PFSK-1 (cell line): Measurements from ENCODE around the gene PA2G4.

Experiments used
- FOXP2 ChIP-seq: optimal IDR thresholded peaks from 2 replicates; pipeline ENCODE3; 2011; ENCODE audit warnings: borderline replicate concordance, control low read depth, inconsistent platforms; ENCODE audit not compliant: insufficient read depth; ENCODE audit errors: extremely low read length, extremely low read depth
- POLR2AphosphoS5 ChIP-seq: IDR thresholded peaks from 2 replicates; pipeline ENCODE4 v1.6.1; 2012; ENCODE audit warnings: low read depth, mild to moderate bottlenecking, control low read depth, low read length, moderate library complexity
- REST ChIP-seq, 2 experiments: IDR thresholded peaks; 2 replicates each; pipeline versions ENCODE4 v1.6.1 to v1.8.0; 2011 to 2012; ENCODE audit warnings: low read depth in 2 of 2, low read length in 2 of 2, control low read depth in 1 of 2, inconsistent platforms in 1 of 2, mild to moderate bottlenecking in 1 of 2, moderate library complexity in 1 of 2; ENCODE audit not compliant: insufficient read depth in 1 of 2
- SIN3A ChIP-seq: IDR thresholded peaks from 2 replicates; pipeline ENCODE4 v1.6.1; 2012; ENCODE audit warnings: mild to moderate bottlenecking, low read length, moderate library complexity, borderline replicate concordance; ENCODE audit not compliant: insufficient read depth
- TAF1 ChIP-seq: IDR thresholded peaks from 2 replicates; pipeline ENCODE4 v1.6.1; 2012; ENCODE audit warnings: low read length, control low read depth, borderline replicate concordance; ENCODE audit not compliant: insufficient read depth

Gene PA2G4

GRCh38 chr12:56127888-56128669 lies 23.7 kb downstream of the PA2G4 start, which contains the start of gene ESYT1:
TSS of gene ESYT1 (plus strand) at chr12:56128267. CDS start at chr12:56128320, 53 bp downstream.
- TF ChIP-seq REST (IDR thresholded peaks at IDR 0.05; ENCODE audit: insufficient read depth in 1 of 2, low read depth in 2 of 2, low read length in 2 of 2) (peak in 1 of 2 experiments; percentile 31; a peak in 1 of 4 replicates), SIN3A (peak; percentile 20; the same call in 1 of the 2 replicates), TAF1 (peak; percentile 87; the same call in 1 of the 2 replicates), FOXP2 (no peak), POLR2AphosphoS5 (peak; percentile 90)

GRCh38 chr12:56128670-56129205 lies 24.4 kb downstream of the PA2G4 start:
- no peak for TF ChIP-seq POLR2AphosphoS5
- TF ChIP-seq FOXP2 = no peak
- no peak for TF ChIP-seq SIN3A
- TF ChIP-seq REST (IDR thresholded peaks at IDR 0.05; ENCODE audit: insufficient read depth in 1 of 2, low read depth in 2 of 2, low read length in 2 of 2) = no peak

GRCh38 chr12:56129206-56129941 lies 25.0 kb downstream of the PA2G4 start:
- TF ChIP-seq REST (IDR thresholded peaks at IDR 0.05; ENCODE audit: insufficient read depth in 1 of 2, low read depth in 2 of 2, low read length in 2 of 2) = no peak
- TF ChIP-seq POLR2AphosphoS5 = peak; percentile 71
- TF ChIP-seq SIN3A = peak; percentile 51; the same call in 1 of the 2 replicates
- TF ChIP-seq TAF1 = peak; percentile 59; the same call in 1 of the 2 replicates
- peak; percentile 91 for TF ChIP-seq FOXP2

- TF ChIP-seq REST (IDR thresholded peaks at IDR 0.05; ENCODE audit: insufficient read depth in 1 of 2, low read depth in 2 of 2, low read length in 2 of 2) (no peak), POLR2AphosphoS5 (no peak), TAF1 (no peak)
Measured at GRCh38 chr12:56129942-56130495, 25.7 kb downstream of the PA2G4 start.
